ENCODE measurements around the gene DPM3.

GRCh38 chr1:155124503-155125463 is 15.5 kb downstream of the DPM3 start:
- TF ChIP-seq PRDM15 (CRISPR knock-in tag; IDR thresholded peaks at IDR 0.05) (no peak), RELA (CRISPR knock-in tag; IDR thresholded peaks at IDR 0.05; ENCODE audit: borderline replicate concordance) (no peak), ESRRA (CRISPR knock-in tag; IDR thresholded peaks at IDR 0.05; ENCODE audit: borderline replicate concordance) (no peak), MYBL2 (CRISPR knock-in tag; IDR thresholded peaks at IDR 0.05) (no peak), STAT6 (CRISPR knock-in tag; conservative IDR thresholded peaks at IDR 0.05; ENCODE audit: low read depth) (no peak), MXD4 (CRISPR knock-in tag; IDR thresholded peaks at IDR 0.05; ENCODE audit: borderline replicate concordance) (no peak), E2F4 (CRISPR knock-in tag; IDR thresholded peaks at IDR 0.05; ENCODE audit: borderline replicate concordance, low read depth) (no peak), CREB1 (CRISPR knock-in tag; IDR thresholded peaks at IDR 0.05) (no peak)
- TF ChIP-seq, protein P1, sequence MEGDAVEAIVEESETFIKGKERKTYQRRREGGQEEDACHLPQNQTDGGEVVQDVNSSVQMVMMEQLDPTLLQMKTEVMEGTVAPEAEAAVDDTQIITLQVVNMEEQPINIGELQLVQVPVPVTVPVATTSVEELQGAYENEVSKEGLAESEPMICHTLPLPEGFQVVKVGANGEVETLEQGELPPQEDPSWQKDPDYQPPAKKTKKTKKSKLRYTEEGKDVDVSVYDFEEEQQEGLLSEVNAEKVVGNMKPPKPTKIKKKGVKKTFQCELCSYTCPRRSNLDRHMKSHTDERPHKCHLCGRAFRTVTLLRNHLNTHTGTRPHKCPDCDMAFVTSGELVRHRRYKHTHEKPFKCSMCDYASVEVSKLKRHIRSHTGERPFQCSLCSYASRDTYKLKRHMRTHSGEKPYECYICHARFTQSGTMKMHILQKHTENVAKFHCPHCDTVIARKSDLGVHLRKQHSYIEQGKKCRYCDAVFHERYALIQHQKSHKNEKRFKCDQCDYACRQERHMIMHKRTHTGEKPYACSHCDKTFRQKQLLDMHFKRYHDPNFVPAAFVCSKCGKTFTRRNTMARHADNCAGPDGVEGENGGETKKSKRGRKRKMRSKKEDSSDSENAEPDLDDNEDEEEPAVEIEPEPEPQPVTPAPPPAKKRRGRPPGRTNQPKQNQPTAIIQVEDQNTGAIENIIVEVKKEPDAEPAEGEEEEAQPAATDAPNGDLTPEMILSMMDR (IDR thresholded peaks at IDR 0.05), result no peak
- TF ChIP-seq, protein P2, sequence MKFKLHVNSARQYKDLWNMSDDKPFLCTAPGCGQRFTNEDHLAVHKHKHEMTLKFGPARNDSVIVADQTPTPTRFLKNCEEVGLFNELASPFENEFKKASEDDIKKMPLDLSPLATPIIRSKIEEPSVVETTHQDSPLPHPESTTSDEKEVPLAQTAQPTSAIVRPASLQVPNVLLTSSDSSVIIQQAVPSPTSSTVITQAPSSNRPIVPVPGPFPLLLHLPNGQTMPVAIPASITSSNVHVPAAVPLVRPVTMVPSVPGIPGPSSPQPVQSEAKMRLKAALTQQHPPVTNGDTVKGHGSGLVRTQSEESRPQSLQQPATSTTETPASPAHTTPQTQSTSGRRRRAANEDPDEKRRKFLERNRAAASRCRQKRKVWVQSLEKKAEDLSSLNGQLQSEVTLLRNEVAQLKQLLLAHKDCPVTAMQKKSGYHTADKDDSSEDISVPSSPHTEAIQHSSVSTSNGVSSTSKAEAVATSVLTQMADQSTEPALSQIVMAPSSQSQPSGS (CRISPR knock-in tag; IDR thresholded peaks at IDR 0.05; ENCODE audit: borderline replicate concordance, low read depth), result no peak

Measured in WTC11 (cell line).